ENCODE data around the gene SMAP2.
A peak's percentile ranks its signal among the peaks of the same experiment; 100 is the strongest.

GRCh38 chr1:40385437-40386358, 12.2 kb downstream of the SMAP2 start:
- TF ChIP-seq POLR2AphosphoS5 (IDR thresholded peaks at IDR 0.05; ENCODE audit: borderline replicate concordance, low read depth, low read length) (no peak), EZH2 (IDR thresholded peaks at IDR 0.05) (no peak), FOXP2 (optimal IDR thresholded peaks at IDR 0.05; ENCODE audit: control extremely low read depth, extremely low read length, insufficient read depth) (peak; percentile 90)
